Keratinocyte (primary cell): Measurements from ENCODE around the gene LIMA1. TPM values are rescaled to one million over a fixed set of nuclear protein-coding genes. Genes with fewer than 3 reads are reported as not detected.

Experiments
- DNase-seq: peaks from one replicate; pipeline ENCODE4 v3.0.0-alpha.2; 2011; ENCODE audit warnings: low read depth, missing footprints, low spot score
- FAIRE-seq: peaks from 2 replicates; lab custom pipeline; 2011; peaks lifted over from hg19 to GRCh38; lab: Jason Lieb, UNC
- H2AFZ ChIP-seq: 2 replicates; pipeline ENCODE4 v1.6.0; 2012; ENCODE audit warnings: low read length, control low read depth, inconsistent platforms; ENCODE audit not compliant: control insufficient read depth
- H3K27ac ChIP-seq: 2 replicates; pipeline ENCODE4 v1.5.1; 2011; ENCODE audit warnings: low read length; ENCODE audit not compliant: control insufficient read depth, insufficient read depth
- H3K27me3 ChIP-seq: 3 replicates; pipeline ENCODE4 v1.6.0; 2011; ENCODE audit warnings: low read length; ENCODE audit not compliant: control insufficient read depth, insufficient read depth; ENCODE audit errors: extremely low read depth
- H3K36me3 ChIP-seq, 2 experiments: 2 replicates in 1 of 2; 3 replicates in 1 of 2; pipeline ENCODE4 v1.5.1; 2011; ENCODE audit warnings: low read length in 2 of 2, mild to moderate bottlenecking in 1 of 2; ENCODE audit not compliant: control insufficient read depth in 2 of 2, insufficient read depth in 2 of 2; ENCODE audit errors: extremely low read depth in 1 of 2
- H3K4me1 ChIP-seq: 3 replicates; pipeline ENCODE4 v1.5.1; 2011; ENCODE audit warnings: low read length; ENCODE audit not compliant: control insufficient read depth, insufficient read depth; ENCODE audit errors: extremely low read depth
- H3K4me2 ChIP-seq: 3 replicates; pipeline ENCODE4 v1.6.0; 2011; ENCODE audit warnings: low read depth, low read length; ENCODE audit not compliant: control insufficient read depth, insufficient read depth; ENCODE audit errors: extremely low read depth
- H3K4me3 ChIP-seq, 3 experiments: fragments of 200-600 bp in 1 of 3; sonication (generic) in 1 of 3; 2 replicates in 2 of 3; 3 replicates in 1 of 3; pipeline ENCODE4 v1.5.1; 2011 to 2016; ENCODE audit warnings: low read length in 3 of 3, mild to moderate bottlenecking in 3 of 3, control low read depth in 2 of 3, inconsistent platforms in 1 of 3, low read depth in 1 of 3, mixed read lengths in 1 of 3, mixed run types in 1 of 3, moderate library complexity in 1 of 3; ENCODE audit not compliant: control insufficient read depth in 2 of 3, insufficient read depth in 2 of 3; ENCODE audit errors: extremely low read depth in 1 of 3
- H3K79me2 ChIP-seq: 2 replicates; pipeline ENCODE4 v1.6.0; 2012; ENCODE audit warnings: low read length; ENCODE audit not compliant: control insufficient read depth, insufficient read depth
- H3K9ac ChIP-seq: 3 replicates; pipeline ENCODE4 v1.6.0; 2011; ENCODE audit warnings: low read length; ENCODE audit not compliant: control insufficient read depth, insufficient read depth; ENCODE audit errors: extremely low read depth
- H3K9me1 ChIP-seq: 3 replicates; pipeline ENCODE4 v1.6.0; 2011; ENCODE audit warnings: low read length; ENCODE audit not compliant: control insufficient read depth, insufficient read depth; ENCODE audit errors: extremely low read depth
- H3K9me3 ChIP-seq: 2 replicates; pipeline ENCODE4 v1.5.1; 2012; ENCODE audit warnings: low read depth, low read length; ENCODE audit not compliant: control insufficient read depth
- H4K20me1 ChIP-seq: 3 replicates; pipeline ENCODE4 v1.6.0; 2011; ENCODE audit warnings: low read length; ENCODE audit not compliant: control insufficient read depth, insufficient read depth; ENCODE audit errors: extremely low read depth
- EZH2 ChIP-seq: IDR thresholded peaks from one replicate; pipeline ENCODE4 v1.6.1; 2012; ENCODE audit warnings: inconsistent platforms, mild to moderate bottlenecking, low read length, moderate library complexity
- dilution Hi-C: fragments of 300-500 bp; cut with MboI; formaldehyde crosslinking; loops from one replicate; pipeline ENCODE4 v1.7.0; 2020; ENCODE audit warnings: low sequenced_read_pairs; ENCODE audit not compliant: extremely low pct_ligation_motif_present
- polyA plus RNA-seq, 5 experiments: library from polyadenylated mRNA; depleted of rRNA in 3 of 5; stranded (reverse) in 3 of 5; stranded (forward) in 1 of 5; unstranded in 1 of 5; fragments of >200 nt; gene quantifications; 1 replicate in 1 of 5; 2 replicates in 3 of 5; 3 replicates in 1 of 5; pipeline versions ENCODE4 v1.2.1 to v1.2.3, GENCODE V29; 2011 to 2012; ENCODE audit warnings: missing spikeins in 2 of 5, low read depth in 1 of 5, low replicate concordance in 1 of 5
- TF ChIP-seq, protein P1 (sequence below), 3 experiments: IDR thresholded peaks in 1 of 3; conservative IDR thresholded peaks in 1 of 3; optimal IDR thresholded peaks in 1 of 3; 2 replicates in 2 of 3; 3 replicates in 1 of 3; pipeline versions ENCODE3 to v1.5.1; 2011; ENCODE audit warnings: low read length in 3 of 3, mild to moderate bottlenecking in 3 of 3, moderate library complexity in 2 of 3, control low read depth in 1 of 3, inconsistent platforms in 1 of 3; ENCODE audit not compliant: insufficient read depth in 2 of 3; ENCODE audit errors: extremely low read depth in 1 of 3

The LIMA1 gene
- polyA plus RNA-seq, 1 donor (not counting 4 experiments of a cell fraction or from before 2014, with no cell fraction given) = 510 TPM

DNA sequence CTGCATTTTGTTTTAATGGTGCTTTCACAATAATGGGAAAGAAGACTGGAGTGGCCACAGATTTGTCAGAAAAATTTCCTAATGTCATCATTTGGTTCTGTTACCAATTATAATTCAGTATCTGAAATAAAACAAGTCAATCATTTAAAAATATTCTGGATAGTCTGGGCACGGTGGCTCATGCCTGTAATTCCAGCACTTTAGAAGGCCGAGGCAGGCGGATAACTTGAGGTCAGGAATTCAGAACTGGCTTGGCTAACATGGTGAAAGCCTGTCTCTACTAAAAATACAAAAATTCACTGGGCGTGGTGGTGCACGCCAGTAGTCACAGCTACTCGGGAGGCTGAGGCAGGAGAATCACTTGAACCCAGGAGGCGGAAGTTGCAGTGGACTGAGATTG lies 4.0 kb upstream of the LIMA1 start:
- Histone ChIP-seq H3K4me3 (no peak overlapping the region), H4K20me1 (no peaks in the 10 kb centered on the region), H3K9me3 (no peaks in the 10 kb centered on the region), H3K36me3 (no peaks in the 10 kb centered on the region), H2AFZ (no peak overlapping the region), H3K27me3 (no peaks in the 10 kb centered on the region), H3K9me1 (no peaks in the 10 kb centered on the region), H3K9ac (no peak overlapping the region), H3K4me2 (no peak overlapping the region), H3K27ac (no peak overlapping the region), H3K79me2 (peaks cover 9% of the 10 kb centered on the region), H3K4me1 (peaks cover 13% of the 10 kb centered on the region)
- DNase-seq (no peak), FAIRE-seq (no peak)
- TF ChIP-seq, protein P1, sequence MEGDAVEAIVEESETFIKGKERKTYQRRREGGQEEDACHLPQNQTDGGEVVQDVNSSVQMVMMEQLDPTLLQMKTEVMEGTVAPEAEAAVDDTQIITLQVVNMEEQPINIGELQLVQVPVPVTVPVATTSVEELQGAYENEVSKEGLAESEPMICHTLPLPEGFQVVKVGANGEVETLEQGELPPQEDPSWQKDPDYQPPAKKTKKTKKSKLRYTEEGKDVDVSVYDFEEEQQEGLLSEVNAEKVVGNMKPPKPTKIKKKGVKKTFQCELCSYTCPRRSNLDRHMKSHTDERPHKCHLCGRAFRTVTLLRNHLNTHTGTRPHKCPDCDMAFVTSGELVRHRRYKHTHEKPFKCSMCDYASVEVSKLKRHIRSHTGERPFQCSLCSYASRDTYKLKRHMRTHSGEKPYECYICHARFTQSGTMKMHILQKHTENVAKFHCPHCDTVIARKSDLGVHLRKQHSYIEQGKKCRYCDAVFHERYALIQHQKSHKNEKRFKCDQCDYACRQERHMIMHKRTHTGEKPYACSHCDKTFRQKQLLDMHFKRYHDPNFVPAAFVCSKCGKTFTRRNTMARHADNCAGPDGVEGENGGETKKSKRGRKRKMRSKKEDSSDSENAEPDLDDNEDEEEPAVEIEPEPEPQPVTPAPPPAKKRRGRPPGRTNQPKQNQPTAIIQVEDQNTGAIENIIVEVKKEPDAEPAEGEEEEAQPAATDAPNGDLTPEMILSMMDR (optimal IDR thresholded peaks at IDR 0.05 in 1 of 3, IDR thresholded peaks at IDR 0.05 in 1 of 3, conservative IDR thresholded peaks at IDR 0.05 in 1 of 3; ENCODE audit: extremely low read depth in 1 of 3, insufficient read depth in 2 of 3, low read length in 3 of 3) = no peak
- TF ChIP-seq EZH2 = no peak
- dilution Hi-C loops = no loop called here

DNA sequence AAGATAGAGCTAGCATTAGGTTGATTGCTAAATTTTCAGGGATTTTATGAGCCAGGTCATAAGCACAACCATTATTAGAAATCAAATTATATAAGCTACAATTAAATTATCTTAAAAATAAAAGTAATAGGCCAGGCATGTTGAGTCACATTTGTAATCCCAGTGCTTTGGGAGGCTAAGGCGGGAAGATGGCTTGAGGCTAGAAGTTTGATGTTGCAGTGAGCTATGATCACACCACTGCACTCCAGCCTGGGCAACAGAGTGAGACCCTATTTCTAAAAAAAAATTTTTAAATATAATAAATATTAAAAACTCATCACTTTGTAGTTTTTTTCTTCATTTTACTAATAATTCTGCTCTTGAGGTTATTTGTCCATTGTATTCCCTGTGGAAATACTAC lies 1.9 kb upstream of the LIMA1 start:
- Histone ChIP-seq H3K4me2 (no peak overlapping the region), H3K4me3 (no peak overlapping the region), H3K9me1 (no peaks in the 10 kb centered on the region), H3K79me2 (peaks cover 9% of the 10 kb centered on the region), H3K36me3 (no peaks in the 10 kb centered on the region), H2AFZ (no peak overlapping the region), H3K4me1 (peaks cover 13% of the 10 kb centered on the region), H3K9me3 (no peaks in the 10 kb centered on the region), H3K27ac (no peak overlapping the region), H3K27me3 (no peaks in the 10 kb centered on the region), H4K20me1 (no peaks in the 10 kb centered on the region), H3K9ac (no peak overlapping the region)
- dilution Hi-C loops = no loop called here
- FAIRE-seq (no peak), DNase-seq (no peak)
- TF ChIP-seq, protein P1 (optimal IDR thresholded peaks at IDR 0.05 in 1 of 3, IDR thresholded peaks at IDR 0.05 in 1 of 3, conservative IDR thresholded peaks at IDR 0.05 in 1 of 3; ENCODE audit: extremely low read depth in 1 of 3, insufficient read depth in 2 of 3, low read length in 3 of 3) = no peak
- TF ChIP-seq EZH2 = no peak
